ENCODE data around the gene AHCY. TPM values are rescaled to one million over a fixed set of nuclear protein-coding genes. Genes with fewer than 3 reads are reported as not detected.

The AHCY gene
- total RNA-seq, 1 experiment from 2014 or later: 401 TPM

GRCh38 chr20:34246126-34246626 is 57.0 kb downstream of the AHCY start (continued):
- TF ChIP-seq, protein P1, sequence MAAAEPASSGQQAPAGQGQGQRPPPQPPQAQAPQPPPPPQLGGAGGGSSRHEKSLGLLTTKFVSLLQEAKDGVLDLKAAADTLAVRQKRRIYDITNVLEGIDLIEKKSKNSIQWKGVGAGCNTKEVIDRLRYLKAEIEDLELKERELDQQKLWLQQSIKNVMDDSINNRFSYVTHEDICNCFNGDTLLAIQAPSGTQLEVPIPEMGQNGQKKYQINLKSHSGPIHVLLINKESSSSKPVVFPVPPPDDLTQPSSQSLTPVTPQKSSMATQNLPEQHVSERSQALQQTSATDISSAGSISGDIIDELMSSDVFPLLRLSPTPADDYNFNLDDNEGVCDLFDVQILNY (CRISPR knock-in tag; IDR thresholded peaks at IDR 0.05): no peak

DNA sequence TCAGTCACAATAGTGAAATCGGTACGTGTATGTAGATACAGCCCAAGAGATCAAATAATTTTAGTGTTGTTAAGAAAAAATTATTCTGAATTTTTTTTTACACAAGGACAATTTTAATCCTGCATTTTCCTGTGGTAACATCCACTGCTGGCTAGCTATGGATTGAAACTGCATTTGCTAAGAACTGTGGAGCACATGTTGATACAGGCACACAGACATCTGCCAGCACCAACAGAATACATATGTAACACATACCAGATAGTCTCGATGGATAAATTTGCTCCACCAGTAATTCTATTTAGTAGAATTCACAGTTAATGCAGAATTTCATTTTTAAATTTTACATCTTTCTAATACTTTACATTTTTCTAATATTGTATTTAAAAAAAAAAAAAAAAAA is 59.8 kb downstream of the AHCY start:
- DNase-seq (ENCODE audit: low spot score) (no peak), ATAC-seq (no peak)
- Mint-ChIP-seq H3K9me3 (peaks cover 2% of the 10 kb centered on the region), H3K27ac (no peak overlapping the region), H3K4me3 (no peak overlapping the region), H3K4me1 (peaks cover 8% of the 10 kb centered on the region), H3K36me3 (peaks cover under 1% of the 10 kb centered on the region; the same call in 1 of the 2 replicates), H3K27me3 (ENCODE audit: low read depth) (peaks cover 4% of the 10 kb centered on the region; the same call in 1 of the 2 replicates)
- CTCF ChIA-PET: interaction anchor here (1.5 kb wide), 1 partner anchor 53 kb away, joined by 3 read pairs; no protein-coding TSS in a partner anchor
- POLR2A ChIA-PET: no interaction called here
- TF ChIP-seq ZNF425 (CRISPR knock-in tag; conservative IDR thresholded peaks at IDR 0.05) (no peak), ATF2 (CRISPR knock-in tag; IDR thresholded peaks at IDR 0.05; ENCODE audit: borderline replicate concordance, low read depth) (no peak), NR1H2 (CRISPR knock-in tag; IDR thresholded peaks at IDR 0.05) (no peak), TEAD1 (CRISPR knock-in tag; IDR thresholded peaks at IDR 0.05) (no peak), HMGXB4 (CRISPR knock-in tag; IDR thresholded peaks at IDR 0.05) (no peak), KAT7 (CRISPR knock-in tag; IDR thresholded peaks at IDR 0.05; ENCODE audit: borderline replicate concordance) (no peak), ZBTB43 (CRISPR knock-in tag; IDR thresholded peaks at IDR 0.05) (no peak), ZNF396 (CRISPR knock-in tag; IDR thresholded peaks at IDR 0.05; ENCODE audit: borderline replicate concordance) (no peak), OVOL2 (CRISPR knock-in tag; IDR thresholded peaks at IDR 0.05; ENCODE audit: borderline replicate concordance) (no peak), NR2C2 (CRISPR knock-in tag; IDR thresholded peaks at IDR 0.05) (no peak), CREB1 (CRISPR knock-in tag; IDR thresholded peaks at IDR 0.05) (no peak), FOXP4 (CRISPR knock-in tag; IDR thresholded peaks at IDR 0.05) (no peak), ZNF263 (CRISPR knock-in tag; IDR thresholded peaks at IDR 0.05; ENCODE audit: low read depth) (no peak), TP53 (CRISPR knock-in tag; IDR thresholded peaks at IDR 0.05) (no peak), SOX15 (CRISPR knock-in tag; IDR thresholded peaks at IDR 0.05) (no peak), MYBL2 (CRISPR knock-in tag; IDR thresholded peaks at IDR 0.05) (no peak), FOXJ3 (CRISPR knock-in tag; IDR thresholded peaks at IDR 0.05; ENCODE audit: borderline replicate concordance) (no peak), ERG (CRISPR knock-in tag; IDR thresholded peaks at IDR 0.05) (no peak), NFYB (CRISPR knock-in tag; conservative IDR thresholded peaks at IDR 0.05; ENCODE audit: low read depth) (no peak)
- TF ChIP-seq, protein P2, sequence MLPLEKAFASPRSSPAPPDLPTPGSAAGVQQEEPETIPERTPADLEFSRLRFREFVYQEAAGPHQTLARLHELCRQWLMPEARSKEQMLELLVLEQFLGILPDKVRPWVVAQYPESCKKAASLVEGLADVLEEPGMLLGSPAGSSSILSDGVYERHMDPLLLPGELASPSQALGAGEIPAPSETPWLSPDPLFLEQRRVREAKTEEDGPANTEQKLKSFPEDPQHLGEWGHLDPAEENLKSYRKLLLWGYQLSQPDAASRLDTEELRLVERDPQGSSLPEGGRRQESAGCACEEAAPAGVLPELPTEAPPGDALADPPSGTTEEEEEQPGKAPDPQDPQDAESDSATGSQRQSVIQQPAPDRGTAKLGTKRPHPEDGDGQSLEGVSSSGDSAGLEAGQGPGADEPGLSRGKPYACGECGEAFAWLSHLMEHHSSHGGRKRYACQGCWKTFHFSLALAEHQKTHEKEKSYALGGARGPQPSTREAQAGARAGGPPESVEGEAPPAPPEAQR (CRISPR knock-in tag; IDR thresholded peaks at IDR 0.05): no peak
